WERI-Rb-1 (cell line): Measurements from ENCODE around the gene SSU72.

Source experiments
- DNase-seq: peaks from one replicate; pipeline ENCODE4 v3.0.0-alpha.2; 2020
- H3K27ac ChIP-seq: fragments of 250-450 bp; sonication (Bioruptor Pico); 2 replicates; pipeline ENCODE4 v1.5.1; 2020; ENCODE audit warnings: mild to moderate bottlenecking, moderate library complexity
- H3K27me3 ChIP-seq: fragments of 250-450 bp; sonication (Bioruptor Pico); 2 replicates; pipeline ENCODE4 v1.5.1; 2021; ENCODE audit warnings: mild to moderate bottlenecking, low read depth, moderate library complexity; ENCODE audit not compliant: insufficient read depth, severe bottlenecking
- H3K36me3 ChIP-seq: fragments of 250-450 bp; sonication (Bioruptor Pico); 2 replicates; pipeline ENCODE4 v1.5.1; 2020; ENCODE audit warnings: mild to moderate bottlenecking, moderate library complexity
- H3K4me3 ChIP-seq: 2 replicates; pipeline ENCODE4 v1.5.1; 2011; ENCODE audit warnings: low read depth, mild to moderate bottlenecking, control low read depth, low read length
- H3K9me3 ChIP-seq: fragments of 250-450 bp; sonication (Bioruptor Pico); 2 replicates; pipeline ENCODE4 v1.5.1; 2021; ENCODE audit warnings: mild to moderate bottlenecking, moderate library complexity; ENCODE audit not compliant: severe bottlenecking
- CTCF ChIP-seq: IDR thresholded peaks from 2 replicates; pipeline ENCODE4 v1.5.1; 2011; ENCODE audit warnings: low read depth, mild to moderate bottlenecking, control low read depth, inconsistent platforms, low read length

SSU72 gene

DNA sequence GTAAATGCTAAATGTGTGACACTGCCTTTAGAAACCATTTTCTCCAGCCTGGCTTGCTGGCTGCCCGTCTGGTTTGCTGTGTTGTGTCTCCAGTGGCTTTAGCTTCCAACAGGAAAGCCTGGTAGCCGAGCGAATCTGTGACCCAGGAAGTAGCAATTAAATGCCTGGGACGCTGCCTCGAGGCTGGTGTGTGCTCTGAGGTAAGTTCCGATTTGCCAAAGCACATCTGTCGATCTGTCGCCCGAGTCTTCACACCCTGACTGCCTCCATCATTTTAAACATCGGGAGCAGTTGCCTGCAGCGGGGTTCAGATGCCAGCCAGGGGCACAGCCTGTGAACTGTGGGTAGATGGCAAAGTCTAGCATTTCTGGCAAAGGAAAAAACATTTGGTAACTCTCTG lies 42.9 kb upstream of the SSU72 start:
- H3K36me3 ChIP-seq, result peaks cover 28% of the 10 kb centered on the region
- H3K4me3 ChIP-seq, result no peak overlapping the region
- no peak for TF ChIP-seq CTCF
- no peaks in the 10 kb centered on the region for H3K9me3 ChIP-seq
- H3K27me3 ChIP-seq, result no peaks in the 10 kb centered on the region
- DNase-seq, result no peak
- no peak overlapping the region for H3K27ac ChIP-seq

DNA sequence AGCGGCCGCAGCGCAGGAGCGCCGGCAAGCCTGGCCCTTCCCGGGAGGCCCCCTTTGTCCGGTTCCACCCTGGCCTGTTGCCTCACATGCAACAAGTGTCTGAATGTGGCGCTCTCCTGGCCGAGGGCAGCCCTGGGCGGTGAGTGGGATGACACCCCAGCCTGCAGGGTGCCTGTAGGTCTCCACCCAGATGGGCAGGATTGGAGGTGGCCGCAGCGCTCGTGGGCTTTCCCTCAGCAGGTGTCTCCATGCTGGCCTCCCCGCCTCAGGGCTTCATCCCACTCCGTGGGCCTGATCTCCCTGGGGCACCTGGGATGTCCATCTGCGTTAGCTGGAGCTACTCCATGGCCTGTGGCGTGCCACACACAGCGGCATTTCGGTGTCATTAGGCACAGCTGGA lies 42.2 kb upstream of the SSU72 start:
- no peaks in the 10 kb centered on the region for H3K27me3 ChIP-seq
- TF ChIP-seq CTCF, result no peak
- no peak for DNase-seq
- H3K9me3 ChIP-seq, result no peaks in the 10 kb centered on the region
- no peak overlapping the region for H3K27ac ChIP-seq
- H3K4me3 ChIP-seq, result no peak overlapping the region
- peaks cover 28% of the 10 kb centered on the region for H3K36me3 ChIP-seq

DNA sequence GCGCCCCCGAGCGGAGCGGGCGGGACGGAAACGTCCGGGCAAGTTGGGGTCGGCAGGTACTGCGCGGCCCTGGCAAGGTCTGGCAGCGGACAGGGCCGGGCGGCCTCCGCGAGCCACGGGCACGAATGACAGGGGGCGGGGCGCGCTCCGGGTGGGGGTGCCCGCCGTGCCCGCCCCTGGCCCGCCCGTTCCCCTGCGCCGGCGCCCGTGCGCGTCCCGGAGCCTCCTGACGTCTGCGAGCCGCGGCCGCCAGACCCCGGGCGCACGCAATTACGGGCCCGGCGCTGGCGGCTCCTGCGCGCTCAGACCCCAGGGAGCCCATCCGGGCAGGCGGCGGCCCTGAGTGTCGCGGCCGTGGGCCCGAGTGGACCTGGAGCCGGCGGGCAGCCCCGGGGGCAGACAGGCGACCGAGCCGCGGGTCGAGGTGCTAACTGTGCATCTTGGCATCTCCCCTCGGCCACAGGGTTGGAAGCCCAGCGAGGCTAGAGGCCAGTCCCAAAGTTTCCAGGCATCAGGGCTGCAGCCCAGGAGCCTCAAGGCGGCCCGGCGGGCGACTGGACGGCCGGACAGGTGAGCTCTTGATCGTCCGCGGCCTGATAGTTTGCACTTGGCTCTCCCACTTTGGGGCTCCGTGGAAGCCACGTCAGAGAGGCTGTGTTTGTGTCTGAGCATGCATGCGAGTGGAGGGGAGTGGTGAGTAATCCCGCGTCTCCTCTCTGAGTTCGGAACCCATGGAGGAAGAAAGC lies 41.6 kb upstream of the SSU72 start:
- no peaks in the 10 kb centered on the region for H3K9me3 ChIP-seq
- H3K36me3 ChIP-seq, result peaks cover 28% of the 10 kb centered on the region
- peak overlapping the region; percentile 98 for H3K4me3 ChIP-seq
- peak overlapping the region; percentile 99 for H3K27ac ChIP-seq
- no peak for TF ChIP-seq CTCF
- no peak for DNase-seq
- H3K27me3 ChIP-seq, result no peaks in the 10 kb centered on the region

DNA sequence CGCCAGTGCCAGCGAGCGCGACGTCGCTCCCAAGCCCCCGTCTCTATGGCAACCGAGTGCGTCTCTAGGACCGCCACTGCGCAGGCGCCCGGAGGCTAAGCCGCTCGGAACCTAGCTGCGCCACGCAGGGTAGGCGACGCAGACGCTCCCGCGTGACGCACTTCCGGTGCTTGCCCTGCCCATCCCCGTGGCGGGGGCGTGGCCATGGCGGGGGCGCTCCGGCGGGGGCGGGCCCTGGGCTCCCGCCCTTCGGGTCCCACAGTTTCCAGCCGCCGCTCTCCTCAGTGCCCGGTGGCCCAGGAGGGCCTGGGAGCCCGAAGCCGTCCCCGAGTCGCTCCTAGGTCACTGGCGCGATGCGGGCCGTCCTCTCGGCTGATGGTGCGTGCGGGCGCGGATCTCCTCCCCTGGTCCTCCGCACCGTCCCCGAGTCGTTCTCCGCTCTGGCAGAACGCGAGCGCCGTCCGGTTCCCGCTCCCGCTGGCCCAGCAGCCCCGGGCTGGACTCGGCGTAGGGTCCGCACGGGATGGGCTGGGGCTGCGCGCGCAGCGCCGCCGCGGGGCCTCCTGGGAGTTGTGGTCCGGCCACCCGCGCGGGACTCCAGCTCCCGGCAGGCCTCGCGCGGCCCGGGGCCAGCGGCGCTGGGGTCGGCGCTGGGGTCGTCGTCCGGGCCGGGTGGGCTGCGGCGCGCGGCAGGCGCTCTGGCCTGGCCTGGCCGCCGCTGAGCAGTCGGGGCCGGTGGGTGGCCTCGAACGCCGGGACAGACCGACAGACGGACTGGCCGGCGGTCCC lies 40.8 kb upstream of the SSU72 start, which contains the start of gene MIB2:
MIB2 (plus strand) TSS at position 245 of the 789 bp plus-strand sequence. CDS start 7,953 bp downstream, outside the sequence.
- no peak for TF ChIP-seq CTCF
- H3K27me3 ChIP-seq, result no peaks in the 10 kb centered on the region
- peak within 1 kb of the TSS; percentile 99 for H3K27ac ChIP-seq
- H3K4me3 ChIP-seq, result peak within 1 kb of the TSS; percentile 98
- DNase-seq, result peak; percentile 96
- H3K36me3 ChIP-seq, result peaks cover 28% of the 10 kb centered on the region
- no peaks in the 10 kb centered on the region for H3K9me3 ChIP-seq

DNA sequence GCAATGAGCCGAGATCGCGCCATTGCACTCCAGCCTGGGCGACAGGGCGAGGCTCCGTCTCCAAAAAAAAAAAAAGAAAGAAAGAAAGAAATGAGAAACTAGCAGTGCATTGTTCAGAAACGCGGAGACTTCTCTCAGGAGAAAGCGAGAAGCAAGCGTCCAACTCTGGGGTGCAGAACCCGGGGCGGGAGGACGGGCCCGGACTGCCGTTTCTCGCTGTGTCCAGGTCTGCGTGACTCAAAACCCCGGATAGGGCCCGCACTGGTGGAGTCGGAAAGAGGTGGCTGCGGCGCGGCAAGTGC lies 40.2 kb upstream of the SSU72 start:
- H3K27ac ChIP-seq, result peak overlapping the region; percentile 13

More for the DNA sequence above, 40.2 kb upstream of the SSU72 start:
- no peak for TF ChIP-seq CTCF
- Histone ChIP-seq H3K4me3 (peak overlapping the region; percentile 98), H3K36me3 (peaks cover 28% of the 10 kb centered on the region), H3K9me3 (no peaks in the 10 kb centered on the region), H3K27me3 (no peaks in the 10 kb centered on the region)
- no peak for DNase-seq
